Lung (tissue), 11 donors: ENCODE measurements around the gene TRIM49D1. TPM values are rescaled to one million over a fixed set of nuclear protein-coding genes. Genes with fewer than 3 reads are reported as not detected.
"Not testable (repeated sequence)": the region's sequence is repeated elsewhere in the genome, so short reads cannot be mapped to it uniquely, and the experiment has no call there.

Experiments used
- ATAC-seq: fragments of 200-7000 bp; cut with Tn5 transposase; one replicate; pipeline ENCODE4 v1.9.1; 2020; ENCODE audit warnings: moderate number of reproducible peaks; ENCODE audit not compliant: insufficient read depth, low FRiP score
- DNase-seq, 3 donors: peaks; one replicate each; pipeline ENCODE4 v3.0.0-alpha.2; 2013 to 2017
- H3K27ac ChIP-seq, 2 donors: one replicate each; pipeline ENCODE4 v1.5.1; 2013; ENCODE audit warnings: mild to moderate bottlenecking in 2 of 2, moderate library complexity in 2 of 2, control low read depth in 1 of 2, inconsistent platforms in 1 of 2, low read depth in 1 of 2, low read length in 1 of 2
- H3K27me3 ChIP-seq, 3 donors: one replicate each; pipeline ENCODE4 v1.5.1; 2013; ENCODE audit warnings: low read length in 2 of 3; ENCODE audit not compliant: control insufficient read depth in 3 of 3, insufficient read depth in 3 of 3
- H3K36me3 ChIP-seq, 4 donors: one replicate each; pipeline ENCODE4 v1.5.1; 2013; ENCODE audit warnings: low read length in 4 of 4, mild to moderate bottlenecking in 1 of 4, moderate library complexity in 1 of 4; ENCODE audit not compliant: control insufficient read depth in 4 of 4, insufficient read depth in 4 of 4
- H3K4me1 ChIP-seq, 5 donors: one replicate each; pipeline ENCODE4 v1.5.1; 2013; ENCODE audit warnings: low read length in 5 of 5, mild to moderate bottlenecking in 2 of 5, moderate library complexity in 1 of 5; ENCODE audit not compliant: control insufficient read depth in 5 of 5, insufficient read depth in 5 of 5
- H3K4me3 ChIP-seq: one replicate; pipeline ENCODE4 v1.5.1; 2013; ENCODE audit warnings: mild to moderate bottlenecking, control low read depth, moderate library complexity
- H3K9ac ChIP-seq, 2 donors: one replicate each; pipeline ENCODE4 v1.5.1; 2013; ENCODE audit warnings: low read length in 2 of 2, control low read depth in 1 of 2; ENCODE audit not compliant: insufficient read depth in 1 of 2
- H3K9me3 ChIP-seq, 4 donors: one replicate each; pipeline ENCODE4 v1.5.1; 2013; ENCODE audit warnings: low read length in 3 of 4, mild to moderate bottlenecking in 1 of 4, moderate library complexity in 1 of 4; ENCODE audit not compliant: control insufficient read depth in 4 of 4, insufficient read depth in 3 of 4
- WGBS, 2 donors: extraction: QIAGEN DNeasy Blood & Tissue Kit; methylation state at CpG; one replicate each; pipeline ENCODE4 v1.1.7; 2013; 5-methylcytosine and 5-hydroxymethylcytosine counted together
- polyA plus RNA-seq, 2 donors: library from polyadenylated mRNA; stranded (reverse); fragments of 200-250 nt; gene quantifications; one replicate each; pipeline ENCODE4 v1.2.1, GENCODE V29; 2013
- small RNA-seq: library from RNA; depleted of rRNA; stranded (forward); fragments of <200 nt; gene quantifications from one replicate; pipeline ENCODE3, GENCODE V24; 2014; ENCODE audit warnings: low replicate concordance
- total RNA-seq, 2 donors: library from RNA; depleted of rRNA in 1 of 2; stranded (reverse); fragments of >200 nt in 1 of 2; gene quantifications; one replicate each; pipeline ENCODE4 v1.2.1, GENCODE V29; 2014 to 2021
- donor health status: Bipolar disorder and iron deficiency.
- donor health status: healthy.
- donor health status: DM: yes; HTN: yes; CAD: no.

Gene TRIM49D1
- total and polyA plus RNA-seq, 4 donors: not detected

DNA sequence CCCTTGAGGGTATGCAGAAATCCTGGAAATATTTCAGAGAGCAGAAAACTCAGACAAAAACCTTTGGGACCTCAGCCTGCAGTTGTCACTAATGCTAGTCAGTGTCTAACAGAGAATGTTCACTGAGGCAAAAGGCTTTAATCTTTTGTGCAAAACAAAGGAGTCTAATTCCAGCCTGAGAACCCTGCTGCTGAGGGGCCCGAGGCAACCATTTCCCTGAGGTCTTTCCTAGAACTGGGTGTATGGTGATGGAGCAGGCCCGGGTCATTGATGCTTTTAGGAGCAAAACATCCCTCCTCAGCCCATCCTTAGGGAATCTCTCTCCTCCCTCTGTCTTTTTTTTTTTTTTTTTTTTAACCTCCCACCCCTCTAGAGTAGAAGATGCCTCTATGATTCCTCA, 49.5 kb downstream of the TRIM49D1 start:
- not testable (repeated sequence) for H3K9ac ChIP-seq, ATAC-seq, H3K4me1 ChIP-seq, DNase-seq, H3K27me3 ChIP-seq, H3K27ac ChIP-seq, H3K4me3 ChIP-seq, H3K9me3 ChIP-seq, H3K36me3 ChIP-seq
- WGBS, 2 donors: 70 to 75% methylated on average over 2 of the region's 2 CpGs

DNA sequence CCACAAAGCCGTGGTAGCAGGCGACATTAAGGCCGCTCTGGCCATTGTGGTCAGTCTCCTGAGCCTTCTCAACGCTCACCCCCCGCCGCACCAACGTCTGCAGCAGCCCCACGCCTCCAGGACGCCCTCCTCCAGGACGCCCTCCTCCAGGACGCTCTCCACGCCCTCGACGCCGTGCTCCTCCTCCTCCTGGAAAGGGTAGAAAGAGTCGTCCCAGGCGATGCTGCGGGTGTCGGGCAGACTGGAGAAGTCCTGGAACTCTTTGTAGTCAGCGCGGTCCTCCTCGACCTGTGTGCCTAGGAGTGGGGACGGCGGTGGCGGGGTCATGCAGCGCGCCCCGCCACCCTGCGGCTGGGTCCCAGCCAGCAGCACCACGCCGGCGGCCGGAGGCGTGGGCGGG, 56.8 kb downstream of the TRIM49D1 start:
- H3K27me3 ChIP-seq, DNase-seq, H3K4me3 ChIP-seq, H3K9me3 ChIP-seq, ATAC-seq, H3K9ac ChIP-seq, H3K27ac ChIP-seq, H3K4me1 ChIP-seq, H3K36me3 ChIP-seq: not testable (repeated sequence)
- 0 to 24% methylated on average over 4 to 10 of the region's 35 CpGs for WGBS, 2 donors

DNA sequence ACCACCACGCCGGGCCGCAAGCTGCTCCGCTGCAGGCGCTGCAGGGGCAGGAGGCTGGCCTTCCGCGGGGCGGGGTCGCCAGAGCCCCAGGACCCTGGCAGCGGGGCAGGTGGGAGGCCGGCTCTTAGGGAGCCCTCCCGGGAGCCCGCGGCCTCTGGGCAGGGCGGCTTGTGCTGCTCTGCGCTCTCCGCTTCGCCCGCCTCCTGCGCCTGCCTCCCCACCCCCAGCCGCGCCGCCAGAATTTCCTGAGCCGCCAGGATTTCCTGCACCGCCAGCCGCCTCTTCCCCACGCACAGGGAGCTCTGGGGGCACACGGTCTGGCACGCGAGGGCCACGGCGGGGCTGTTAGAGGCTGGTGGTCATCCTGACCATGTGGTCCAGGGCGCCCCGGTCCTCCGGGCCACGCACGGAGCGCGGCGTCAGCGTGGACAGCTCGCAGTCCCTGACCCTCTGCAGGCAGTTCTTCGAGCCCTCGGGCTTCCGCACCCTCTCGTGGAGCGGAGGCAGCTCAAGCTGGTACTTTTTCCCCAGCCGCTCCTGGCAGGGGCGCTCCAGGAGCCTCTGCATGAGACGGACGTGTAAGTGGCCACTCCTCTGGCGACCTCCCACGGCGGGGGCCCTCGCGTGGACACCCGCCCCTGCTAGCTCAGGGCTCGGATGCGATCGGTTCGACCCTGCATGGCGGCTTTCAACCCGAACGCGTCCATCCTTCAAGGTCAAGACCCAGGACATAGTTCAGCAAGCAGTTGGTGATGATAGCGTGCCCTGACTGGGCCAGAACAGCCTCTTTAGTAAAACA, 57.9 kb downstream of the TRIM49D1 start:
- not testable (repeated sequence) for H3K4me1 ChIP-seq, H3K36me3 ChIP-seq, H3K27ac ChIP-seq, H3K27me3 ChIP-seq, H3K4me3 ChIP-seq, H3K9me3 ChIP-seq, H3K9ac ChIP-seq, ATAC-seq
- peak in 1 of 3 donors; percentile 15 for DNase-seq
- WGBS, 2 donors: 3 to 4% methylated on average over 27 to 39 of the region's 66 CpGs

Small RNAs within 50 kb of the gene (small RNA-seq; reads per million reads assigned to genes)
- gene AP004607.1: not detected

Other genes with a start within 250 kb of the TRIM49D1 start
- not detected for gene TRIM77, start 211.9 kb downstream of the TRIM49D1 start, total RNA-seq
- not detected for gene TRIM77, start 211.9 kb downstream of the TRIM49D1 start, polyA plus RNA-seq
- not detected for gene TRIM49, start 113.7 kb downstream of the TRIM49D1 start, total RNA-seq
- not detected for gene TRIM49, start 113.7 kb downstream of the TRIM49D1 start, polyA plus RNA-seq
- under 1 TPM in 1 of 2 donors, not detected in 1; 0.11 TPM for gene TRIM64B, start 43.8 kb downstream of the TRIM49D1 start, total RNA-seq
- not detected for gene TRIM64B, start 43.8 kb downstream of the TRIM49D1 start, polyA plus RNA-seq
- not detected for gene TRIM49D2, start 1.8 kb upstream of the TRIM49D1 start, total RNA-seq
- not detected for gene TRIM49D2, start 1.8 kb upstream of the TRIM49D1 start, polyA plus RNA-seq
- not detected for gene TRIM64, start 43.8 kb upstream of the TRIM49D1 start, total RNA-seq
- not detected for gene TRIM64, start 43.8 kb upstream of the TRIM49D1 start, polyA plus RNA-seq
- not detected for gene TRIM49C, start 108.9 kb upstream of the TRIM49D1 start, total RNA-seq
- not detected for gene TRIM49C, start 108.9 kb upstream of the TRIM49D1 start, polyA plus RNA-seq
- not detected for gene UBTFL1, start 163.7 kb upstream of the TRIM49D1 start, total RNA-seq
- gene UBTFL1, start 163.7 kb upstream of the TRIM49D1 start, polyA plus RNA-seq: not detected
- 10 to 100 TPM in 1 of 2 donors, under 1 TPM in 1; 0.86 to 32.0 TPM for gene NAALAD2, start 212.4 kb upstream of the TRIM49D1 start, total RNA-seq
- gene NAALAD2, start 212.4 kb upstream of the TRIM49D1 start, polyA plus RNA-seq: under 1 TPM; 0.14 to 0.49 TPM